ENCODE data around the gene SLC1A3.

The SLC1A3 gene

DNA sequence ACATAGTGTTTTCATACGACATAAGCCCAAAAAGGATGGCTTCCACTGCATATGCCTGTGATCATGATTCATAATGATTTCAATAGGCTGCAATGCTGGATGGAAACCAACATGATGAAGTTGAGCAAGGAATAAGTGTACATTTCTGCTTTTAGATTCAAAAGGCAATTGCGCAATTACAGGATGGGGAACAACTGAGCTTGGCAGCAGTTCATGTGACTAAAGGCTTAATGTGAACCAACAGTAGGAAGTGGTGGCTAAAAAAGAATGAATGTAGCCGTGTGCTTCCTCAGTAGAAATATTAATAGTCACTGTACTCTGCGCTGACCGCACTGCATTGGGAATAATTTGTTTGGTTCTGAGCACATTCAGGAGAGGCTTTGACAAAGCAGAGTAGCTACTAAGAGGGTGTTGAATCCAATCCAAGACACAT is 51.2 kb downstream of the SLC1A3 start:
- TF ChIP-seq POLR2AphosphoS5 (IDR thresholded peaks at IDR 0.05; ENCODE audit: low read depth): peak; percentile 81
- TF ChIP-seq CTCF (IDR thresholded peaks at IDR 0.05; ENCODE audit: insufficient read depth, low read length): no peak
- TF ChIP-seq, protein P1, sequence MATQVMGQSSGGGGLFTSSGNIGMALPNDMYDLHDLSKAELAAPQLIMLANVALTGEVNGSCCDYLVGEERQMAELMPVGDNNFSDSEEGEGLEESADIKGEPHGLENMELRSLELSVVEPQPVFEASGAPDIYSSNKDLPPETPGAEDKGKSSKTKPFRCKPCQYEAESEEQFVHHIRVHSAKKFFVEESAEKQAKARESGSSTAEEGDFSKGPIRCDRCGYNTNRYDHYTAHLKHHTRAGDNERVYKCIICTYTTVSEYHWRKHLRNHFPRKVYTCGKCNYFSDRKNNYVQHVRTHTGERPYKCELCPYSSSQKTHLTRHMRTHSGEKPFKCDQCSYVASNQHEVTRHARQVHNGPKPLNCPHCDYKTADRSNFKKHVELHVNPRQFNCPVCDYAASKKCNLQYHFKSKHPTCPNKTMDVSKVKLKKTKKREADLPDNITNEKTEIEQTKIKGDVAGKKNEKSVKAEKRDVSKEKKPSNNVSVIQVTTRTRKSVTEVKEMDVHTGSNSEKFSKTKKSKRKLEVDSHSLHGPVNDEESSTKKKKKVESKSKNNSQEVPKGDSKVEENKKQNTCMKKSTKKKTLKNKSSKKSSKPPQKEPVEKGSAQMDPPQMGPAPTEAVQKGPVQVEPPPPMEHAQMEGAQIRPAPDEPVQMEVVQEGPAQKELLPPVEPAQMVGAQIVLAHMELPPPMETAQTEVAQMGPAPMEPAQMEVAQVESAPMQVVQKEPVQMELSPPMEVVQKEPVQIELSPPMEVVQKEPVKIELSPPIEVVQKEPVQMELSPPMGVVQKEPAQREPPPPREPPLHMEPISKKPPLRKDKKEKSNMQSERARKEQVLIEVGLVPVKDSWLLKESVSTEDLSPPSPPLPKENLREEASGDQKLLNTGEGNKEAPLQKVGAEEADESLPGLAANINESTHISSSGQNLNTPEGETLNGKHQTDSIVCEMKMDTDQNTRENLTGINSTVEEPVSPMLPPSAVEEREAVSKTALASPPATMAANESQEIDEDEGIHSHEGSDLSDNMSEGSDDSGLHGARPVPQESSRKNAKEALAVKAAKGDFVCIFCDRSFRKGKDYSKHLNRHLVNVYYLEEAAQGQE (IDR thresholded peaks at IDR 0.05; ENCODE audit: insufficient replicate concordance, low read depth): no peak
- TF ChIP-seq GABPA (IDR thresholded peaks at IDR 0.05; ENCODE audit: low read depth): 0 out of 2 replicates have a peak, but pooled peaks have one; percentile 24
- TF ChIP-seq SPI1 (IDR thresholded peaks at IDR 0.05; ENCODE audit: borderline replicate concordance, low read depth): peak; percentile 84
- H3K27ac ChIP-seq (replicated peaks): peak overlapping the region; percentile 85
- peak; percentile 95 to 99 for DNase-seq (ENCODE audit: low read depth in 1 of 2, low spot score in 1 of 2)
- H3K27me3 ChIP-seq (ENCODE audit: insufficient read depth, poor library complexity, severe bottlenecking): no peaks in the 10 kb centered on the region
- no peak overlapping the region for H3K4me3 ChIP-seq (replicated peaks; ENCODE audit: insufficient read depth, low read length)

GRCh38 chr5:36658038-36658756 is 51.8 kb downstream of the SLC1A3 start:
- peak overlapping the region; percentile 85 for H3K27ac ChIP-seq (replicated peaks)
- TF ChIP-seq, protein P1 (IDR thresholded peaks at IDR 0.05; ENCODE audit: insufficient replicate concordance, low read depth): no peak
- TF ChIP-seq GABPA (IDR thresholded peaks at IDR 0.05; ENCODE audit: low read depth) (no peak), CTCF (IDR thresholded peaks at IDR 0.05; ENCODE audit: insufficient read depth, low read length) (no peak), SPI1 (IDR thresholded peaks at IDR 0.05; ENCODE audit: borderline replicate concordance, low read depth) (no peak), POLR2AphosphoS5 (IDR thresholded peaks at IDR 0.05; ENCODE audit: low read depth) (no peak)
- H3K27me3 ChIP-seq (ENCODE audit: insufficient read depth, poor library complexity, severe bottlenecking): no peaks in the 10 kb centered on the region
- DNase-seq (ENCODE audit: low read depth in 1 of 2, low spot score in 1 of 2): no peak
- no peak overlapping the region for H3K4me3 ChIP-seq (replicated peaks; ENCODE audit: insufficient read depth, low read length)

DNA sequence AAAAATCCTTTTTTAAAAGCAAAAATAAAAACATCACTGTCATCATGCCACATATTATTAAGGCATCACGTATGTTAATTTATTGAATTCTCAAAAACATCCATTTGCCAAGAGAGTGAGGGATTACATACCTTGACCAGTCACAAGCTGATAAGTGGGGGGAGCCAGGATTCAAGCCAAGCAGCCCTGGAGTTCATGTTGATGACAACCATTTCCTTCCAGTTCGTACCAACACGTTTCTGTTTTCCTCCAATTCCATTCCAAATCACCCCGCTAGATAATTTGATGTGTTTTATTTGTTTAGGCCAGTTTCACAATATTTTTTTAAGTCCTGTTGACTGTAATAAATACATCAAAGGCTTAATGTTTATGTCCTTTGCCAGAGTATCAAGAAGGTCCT is 53.0 kb downstream of the SLC1A3 start:
- Histone ChIP-seq H3K27ac (replicated peaks) (no peak overlapping the region), H3K4me3 (replicated peaks; ENCODE audit: insufficient read depth, low read length) (no peak overlapping the region), H3K27me3 (ENCODE audit: insufficient read depth, poor library complexity, severe bottlenecking) (no peaks in the 10 kb centered on the region)
- no peak for TF ChIP-seq CTCF (IDR thresholded peaks at IDR 0.05; ENCODE audit: insufficient read depth, low read length)
- no peak for TF ChIP-seq POLR2AphosphoS5 (IDR thresholded peaks at IDR 0.05; ENCODE audit: low read depth)
- no peak for TF ChIP-seq SPI1 (IDR thresholded peaks at IDR 0.05; ENCODE audit: borderline replicate concordance, low read depth)
- TF ChIP-seq, protein P1 (IDR thresholded peaks at IDR 0.05; ENCODE audit: insufficient replicate concordance, low read depth): no peak
- TF ChIP-seq GABPA (IDR thresholded peaks at IDR 0.05; ENCODE audit: low read depth): no peak
- DNase-seq (ENCODE audit: low read depth in 1 of 2, low spot score in 1 of 2): no peak

All from HL-60 (cell line).